H1 (cell line): Measurements from ENCODE around the gene B4GAT1. TPM values are rescaled to one million over a fixed set of nuclear protein-coding genes. Genes with fewer than 3 reads are reported as not detected.

Experiments
- CTCF ChIA-PET: fragments of 300-600 bp; sonication (Branson Sonifier 250); formaldehyde crosslinking; loops from one replicate; lab custom pipeline; 2021; ENCODE audit not compliant: partially characterized antibody; lab: Charles Lee
- POLR2A ChIA-PET: fragments of 300-600 bp; sonication (Branson Sonifier 250); formaldehyde crosslinking; loops from one replicate; lab custom pipeline; 2021; ENCODE audit warnings: inconsistent platforms; ENCODE audit not compliant: partially characterized antibody; lab: Charles Lee
- DNase-seq, 2 experiments: peaks; one replicate each; pipeline versions ENCODE4 v3.0.0 to v3.0.0-alpha.2; 2010 to 2022; ENCODE audit warnings: low spot score in 2 of 2, low read depth in 1 of 2, mixed read lengths in 1 of 2
- FAIRE-seq: peaks from 2 replicates; lab custom pipeline; 2011; peaks lifted over from hg19 to GRCh38; lab: Jason Lieb, UNC
- H2AFZ ChIP-seq: 2 replicates; pipeline ENCODE4 v1.8.1; 2012; ENCODE audit warnings: low read length, inconsistent platforms
- H2AK5ac ChIP-seq: 2 replicates; pipeline ENCODE4 v1.6.1; 2013; ENCODE audit warnings: low read depth, low read length
- H2BK120ac ChIP-seq: replicated peaks from 2 replicates; pipeline ENCODE3; 2013; ENCODE audit warnings: low read depth, low read length, inconsistent platforms
- H2BK12ac ChIP-seq: 2 replicates; pipeline ENCODE4 v1.6.1; 2013; ENCODE audit warnings: low read depth, low read length
- H2BK15ac ChIP-seq: 2 replicates; pipeline ENCODE4 v1.6.1; 2013; ENCODE audit warnings: low read length
- H2BK20ac ChIP-seq: 2 replicates; pipeline ENCODE4 v1.6.1; 2013; ENCODE audit warnings: low read length
- H2BK5ac ChIP-seq: 2 replicates; pipeline ENCODE4 v1.6.1; 2013; ENCODE audit warnings: low read depth, low read length
- H3K14ac ChIP-seq: 2 replicates; pipeline ENCODE4 v1.6.1; 2013; ENCODE audit warnings: inconsistent platforms; ENCODE audit not compliant: insufficient read length
- H3K18ac ChIP-seq: 2 replicates; pipeline ENCODE4 v1.6.1; 2013; ENCODE audit warnings: low read length; ENCODE audit errors: extremely low read depth
- H3K23ac ChIP-seq: 2 replicates; pipeline ENCODE4 v1.6.1; 2013; ENCODE audit warnings: inconsistent platforms; ENCODE audit not compliant: insufficient read length
- H3K23me2 ChIP-seq: 2 replicates; pipeline ENCODE4 v1.6.1; 2013; ENCODE audit warnings: low read depth, low read length
- H3K27ac ChIP-seq: 2 replicates; pipeline ENCODE4 v1.6.1; 2011; ENCODE audit warnings: low read depth, low read length, inconsistent platforms
- H3K27me3 ChIP-seq, 4 experiments: replicated peaks in 1 of 4; 1 replicate in 1 of 4; 2 replicates in 3 of 4; pipeline versions ENCODE4 v1.6.1 to v1.8.1; 2011 to 2013; ENCODE audit warnings: low read length in 3 of 4, mild to moderate bottlenecking in 3 of 4, inconsistent platforms in 2 of 4, mixed read lengths in 2 of 4, moderate library complexity in 1 of 4; ENCODE audit not compliant: control insufficient read depth in 3 of 4, insufficient read depth in 3 of 4; ENCODE audit errors: extremely low read depth in 1 of 4
- H3K36me3 ChIP-seq, 4 experiments: 2 replicates each; pipeline versions ENCODE4 v1.6.1 to v1.8.1; 2011 to 2013; ENCODE audit warnings: mild to moderate bottlenecking in 4 of 4, low read length in 3 of 4, moderate library complexity in 2 of 4, control low read depth in 1 of 4, inconsistent platforms in 1 of 4; ENCODE audit not compliant: insufficient read depth in 4 of 4, control insufficient read depth in 2 of 4
- H3K4ac ChIP-seq: replicated peaks from 2 replicates; pipeline ENCODE3; 2013; ENCODE audit warnings: low read length, low read depth, mixed read lengths, inconsistent platforms; ENCODE audit not compliant: insufficient read length
- H3K4me1 ChIP-seq, 4 experiments: replicated peaks in 1 of 4; 1 replicate in 1 of 4; 2 replicates in 3 of 4; pipeline versions ENCODE4 v1.6.1 to v1.8.1; 2011 to 2013; ENCODE audit warnings: low read length in 3 of 4, inconsistent platforms in 2 of 4, mixed read lengths in 1 of 4; ENCODE audit not compliant: insufficient read depth in 4 of 4, control insufficient read depth in 3 of 4
- H3K4me2 ChIP-seq, 2 experiments: 2 replicates each; pipeline versions ENCODE4 v1.6.1 to v1.8.1; 2011 to 2013; ENCODE audit warnings: low read depth in 2 of 2, low read length in 2 of 2, control low read depth in 1 of 2, inconsistent platforms in 1 of 2, mild to moderate bottlenecking in 1 of 2; ENCODE audit not compliant: insufficient read depth in 1 of 2
- H3K4me3 ChIP-seq, 4 experiments: fragments of 200-600, 300-600 bp in 1 of 4; sonication (generic), shearing (Covaris generic), sonication (Bioruptor Twin) in 1 of 4; 2 replicates each; pipeline versions ENCODE4 v1.5.1 to v1.8.1; 2011 to 2016; ENCODE audit warnings: low read length in 4 of 4, low read depth in 3 of 4, control low read depth in 2 of 4, inconsistent platforms in 2 of 4, mild to moderate bottlenecking in 2 of 4, mixed read lengths in 1 of 4, moderate library complexity in 1 of 4; ENCODE audit not compliant: insufficient read depth in 2 of 4; ENCODE audit errors: extremely low read depth in 1 of 4
- H3K56ac ChIP-seq: replicated peaks from 2 replicates; pipeline ENCODE3; 2013; ENCODE audit warnings: low read depth, mild to moderate bottlenecking, mixed read lengths, low read length, inconsistent platforms; ENCODE audit not compliant: insufficient read length
- H3K79me1 ChIP-seq: 2 replicates; pipeline ENCODE4 v1.6.1; 2013; ENCODE audit warnings: low read depth, low read length, control low read depth
- H3K79me2 ChIP-seq, 2 experiments: 2 replicates each; pipeline versions ENCODE4 v1.6.1 to v1.8.1; 2012 to 2013; ENCODE audit warnings: low read length in 2 of 2, mild to moderate bottlenecking in 2 of 2, inconsistent platforms in 1 of 2; ENCODE audit not compliant: insufficient read depth in 2 of 2, control insufficient read depth in 1 of 2
- H3K9ac ChIP-seq, 4 experiments: replicated peaks in 1 of 4; 1 replicate in 1 of 4; 2 replicates in 3 of 4; pipeline versions ENCODE4 v1.6.1 to v1.8.1; 2011 to 2013; ENCODE audit warnings: low read depth in 3 of 4, low read length in 3 of 4, control low read depth in 2 of 4, mild to moderate bottlenecking in 2 of 4, moderate library complexity in 2 of 4, inconsistent platforms in 1 of 4; ENCODE audit errors: extremely low read depth in 1 of 4
- H3K9me3 ChIP-seq, 2 experiments: 2 replicates each; pipeline versions ENCODE4 v1.6.1 to v1.8.1; 2012 to 2013; ENCODE audit warnings: mild to moderate bottlenecking in 2 of 2, moderate library complexity in 2 of 2, control low read depth in 1 of 2, inconsistent platforms in 1 of 2, low read depth in 1 of 2, low read length in 1 of 2, mixed read lengths in 1 of 2; ENCODE audit not compliant: insufficient read depth in 2 of 2
- H4K20me1 ChIP-seq, 2 experiments: replicated peaks in 1 of 2; 2 replicates each; pipeline versions ENCODE3 to v1.8.1; 2011 to 2013; ENCODE audit warnings: inconsistent platforms in 2 of 2, low read length in 2 of 2, mild to moderate bottlenecking in 1 of 2; ENCODE audit not compliant: insufficient read depth in 2 of 2, control insufficient read depth in 1 of 2
- H4K5ac ChIP-seq: 2 replicates; pipeline ENCODE4 v1.6.1; 2013; ENCODE audit warnings: low read length, low read depth, mixed read lengths, inconsistent platforms; ENCODE audit not compliant: insufficient read length
- H4K8ac ChIP-seq: 2 replicates; pipeline ENCODE4 v1.8.0; 2013; ENCODE audit warnings: mild to moderate bottlenecking, moderate library complexity, low read length, inconsistent platforms; ENCODE audit not compliant: insufficient read depth; ENCODE audit errors: extremely low read depth
- H4K91ac ChIP-seq: replicated peaks from 2 replicates; pipeline ENCODE3; 2013; ENCODE audit warnings: low read length, mixed read lengths, inconsistent platforms; ENCODE audit not compliant: insufficient read length
- CREB1 ChIP-seq: IDR thresholded peaks from 2 replicates; pipeline ENCODE4 v1.6.1; 2012; ENCODE audit warnings: inconsistent platforms
- KDM4A ChIP-seq: IDR thresholded peaks from one replicate; pipeline ENCODE4 v1.7.1; 2012; ENCODE audit warnings: low read depth, mild to moderate bottlenecking, moderate library complexity, low read length, inconsistent platforms; ENCODE audit not compliant: severe bottlenecking
- KDM5A ChIP-seq: fragments of 200-600 bp; IDR thresholded peaks from 2 replicates; pipeline ENCODE4 v1.7.1; 2012; ENCODE audit warnings: mild to moderate bottlenecking, low read length, inconsistent platforms, mixed read lengths
- SP1 ChIP-seq: IDR thresholded peaks from 2 replicates; pipeline ENCODE4 v1.6.1; 2011; ENCODE audit warnings: low read depth, low read length
- WGBS, 2 experiments: shearing (Covaris generic) in 1 of 2; methylation state at CpG; one replicate each; pipeline versions ENCODE4 v1.1.6 to v1.1.7; 2013 to 2015; ENCODE audit warnings: low lambda C conversion rate in 2 of 2, mixed read lengths in 2 of 2, inconsistent platforms in 1 of 2, low coverage in 1 of 2, missing lambda C conversion rate in 1 of 2; ENCODE audit not compliant: insufficient replicate concordance in 2 of 2, insufficient coverage in 1 of 2, insufficient read length in 1 of 2; ENCODE audit errors: extremely low coverage in 1 of 2, missing lambda C conversion rate in 1 of 2; 5-methylcytosine and 5-hydroxymethylcytosine counted together
- polyA plus RNA-seq, 7 experiments: library from polyadenylated mRNA; depleted of rRNA in 3 of 7; stranded (reverse) in 5 of 7; unstranded in 2 of 7; fragments of >200 nt in 5 of 7; fragments of 200-250 nt in 2 of 7; gene quantifications; 1 replicate in 5 of 7; 2 replicates in 1 of 7; 4 replicates in 1 of 7; pipeline versions ENCODE4 v1.2.1 to v1.2.3, GENCODE V29; 2011 to 2013; ENCODE audit warnings: missing spikeins in 2 of 7, mixed read lengths in 2 of 7
- total RNA-seq: library from RNA; stranded (reverse); fragmentation: NEBNext Ultra II Directional; extraction: Animal tissue kit (Norgen Biotek cat#: 25700); gene quantifications from 2 replicates; pipeline ENCODE4 v1.2.1, GENCODE V29; 2021
- TF ChIP-seq, protein P1 (sequence below): IDR thresholded peaks from 2 replicates; pipeline ENCODE4 v1.6.1; 2012; ENCODE audit warnings: low read length, inconsistent platforms
- TF ChIP-seq, protein P2 (sequence below), 3 experiments: IDR thresholded peaks; 1 replicate in 2 of 3; 2 replicates in 1 of 3; pipeline versions ENCODE4 v1.5.1 to v1.6.1; 2011; ENCODE audit warnings: low read length in 3 of 3, mild to moderate bottlenecking in 3 of 3, inconsistent platforms in 2 of 3, low read depth in 1 of 3, moderate library complexity in 1 of 3; ENCODE audit not compliant: insufficient read depth in 1 of 3; ENCODE audit errors: control extremely low read depth in 1 of 3
- TF ChIP-seq, protein P3 (sequence below): IDR thresholded peaks from 2 replicates; pipeline ENCODE4 v1.6.1; 2012; ENCODE audit warnings: inconsistent platforms

B4GAT1 gene
- total and polyA plus RNA-seq, 2 of the 8 experiments (the other 6 are each of a cell fraction or from before 2014, with no cell fraction given): 22.2 to 27.8 TPM

DNA sequence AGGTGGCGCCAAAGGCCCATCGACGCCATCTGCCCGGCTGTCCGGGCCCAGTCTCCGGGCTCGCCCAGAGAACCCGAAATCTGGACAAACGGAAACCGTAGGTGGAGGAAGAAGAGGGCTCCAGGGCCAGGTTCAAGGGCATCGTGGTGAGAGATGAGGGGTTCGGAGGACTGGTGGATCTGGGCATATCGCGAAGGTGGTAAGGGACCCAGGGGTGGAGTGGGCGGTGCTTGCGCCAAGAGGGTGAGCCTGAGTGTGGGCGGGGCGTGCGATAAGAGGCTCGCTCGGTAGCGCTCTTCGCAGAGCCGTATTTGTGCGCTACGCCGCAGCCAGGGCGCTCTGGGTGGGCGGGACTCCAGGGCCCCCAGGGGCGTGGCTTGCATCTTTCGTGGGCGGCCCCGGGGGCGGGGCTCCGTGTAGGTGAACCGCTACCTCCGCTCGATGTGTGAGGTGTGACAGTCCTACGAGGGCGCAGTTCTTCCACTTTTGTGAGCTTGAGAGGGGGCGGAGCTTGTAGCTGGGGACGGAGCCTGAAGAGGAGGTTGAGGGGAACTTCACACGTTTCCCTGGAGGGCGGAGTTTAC, 35.4 kb downstream of the B4GAT1 start:
- DNase-seq (peak; percentile 71 to 92), FAIRE-seq (peak; percentile 66)
- H2BK120ac ChIP-seq: no peak overlapping the region
- no peaks in the 10 kb centered on the region for H3K79me1 ChIP-seq
- H2BK20ac ChIP-seq: no peak overlapping the region
- H3K4me2 ChIP-seq: peak overlapping the region; percentile 48 to 77
- H2AK5ac ChIP-seq: no peak overlapping the region
- H3K27me3 ChIP-seq: peaks cover 0 to 3% (median 0%) of the 10 kb centered on the region in 4 experiments; a peak in 2 of 7 replicates
- H3K36me3 ChIP-seq: no peaks in the 10 kb centered on the region
- no peaks in the 10 kb centered on the region for H4K20me1 ChIP-seq
- peak overlapping the region; percentile 90 for H2BK5ac ChIP-seq
- H3K56ac ChIP-seq: no peak overlapping the region
- peaks cover 3 to 17% (median 8%) of the 10 kb centered on the region in 4 experiments for H3K4me1 ChIP-seq
- peak overlapping the region; percentile 100 for H3K18ac ChIP-seq
- H3K14ac ChIP-seq: no peak overlapping the region
- H3K23ac ChIP-seq: no peak overlapping the region
- H3K23me2 ChIP-seq: peaks cover 8% of the 10 kb centered on the region
- peak overlapping the region; percentile 6 for H4K91ac ChIP-seq
- peak overlapping the region; percentile 7 for H3K27ac ChIP-seq
- no peaks in the 10 kb centered on the region for H3K79me2 ChIP-seq
- CTCF ChIA-PET: interaction anchor here (0.6 to 11.7 kb wide), 44 partner anchors 8 to 266 kb away, joined by 3 to 242 read pairs (median 5); partner anchors contain the start of genes B4GAT1, BRMS1, CNIH2 and RAB1B
- POLR2A ChIA-PET: interaction anchor here (0.8 to 4.1 kb wide), 27 partner anchors 9 to 243 kb away, joined by 3 to 25 read pairs (median 6); partner anchors contain the start of genes BRMS1, RIN1, TMEM151A and YIF1A
- no peaks in the 10 kb centered on the region for H3K9me3 ChIP-seq
- peak overlapping the region; percentile 86; the same call in 1 of the 2 replicates for H2AFZ ChIP-seq
- H3K4ac ChIP-seq: no peak overlapping the region
- WGBS, 2 experiments: 1% methylated on average over 43 of the region's 44 CpGs; no CpG with 5 or more reads in 1 of the 2 experiments
- peak overlapping the region; percentile 91 for H2BK12ac ChIP-seq
- peak overlapping the region; percentile 86 for H4K5ac ChIP-seq
- H3K4me3 ChIP-seq: peak overlapping the region; percentile 44 to 79 (median 71)
- no peak overlapping the region for H2BK15ac ChIP-seq
- H3K9ac ChIP-seq: peak overlapping the region in 2 of 4 experiments; percentile 42 to 54; a peak in 3 of 7 replicates
- peak overlapping the region; percentile 36; the same call in 1 of the 2 replicates for H4K8ac ChIP-seq
- TF ChIP-seq KDM4A (peak; percentile 74), KDM5A (0 out of 2 replicates have a peak, but pooled peaks have one; percentile 31), SP1 (no peak), CREB1 (peak; percentile 61)
- TF ChIP-seq, protein P1, sequence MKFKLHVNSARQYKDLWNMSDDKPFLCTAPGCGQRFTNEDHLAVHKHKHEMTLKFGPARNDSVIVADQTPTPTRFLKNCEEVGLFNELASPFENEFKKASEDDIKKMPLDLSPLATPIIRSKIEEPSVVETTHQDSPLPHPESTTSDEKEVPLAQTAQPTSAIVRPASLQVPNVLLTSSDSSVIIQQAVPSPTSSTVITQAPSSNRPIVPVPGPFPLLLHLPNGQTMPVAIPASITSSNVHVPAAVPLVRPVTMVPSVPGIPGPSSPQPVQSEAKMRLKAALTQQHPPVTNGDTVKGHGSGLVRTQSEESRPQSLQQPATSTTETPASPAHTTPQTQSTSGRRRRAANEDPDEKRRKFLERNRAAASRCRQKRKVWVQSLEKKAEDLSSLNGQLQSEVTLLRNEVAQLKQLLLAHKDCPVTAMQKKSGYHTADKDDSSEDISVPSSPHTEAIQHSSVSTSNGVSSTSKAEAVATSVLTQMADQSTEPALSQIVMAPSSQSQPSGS: peak; percentile 69; the same call in 1 of the 2 replicates
- TF ChIP-seq, protein P2, sequence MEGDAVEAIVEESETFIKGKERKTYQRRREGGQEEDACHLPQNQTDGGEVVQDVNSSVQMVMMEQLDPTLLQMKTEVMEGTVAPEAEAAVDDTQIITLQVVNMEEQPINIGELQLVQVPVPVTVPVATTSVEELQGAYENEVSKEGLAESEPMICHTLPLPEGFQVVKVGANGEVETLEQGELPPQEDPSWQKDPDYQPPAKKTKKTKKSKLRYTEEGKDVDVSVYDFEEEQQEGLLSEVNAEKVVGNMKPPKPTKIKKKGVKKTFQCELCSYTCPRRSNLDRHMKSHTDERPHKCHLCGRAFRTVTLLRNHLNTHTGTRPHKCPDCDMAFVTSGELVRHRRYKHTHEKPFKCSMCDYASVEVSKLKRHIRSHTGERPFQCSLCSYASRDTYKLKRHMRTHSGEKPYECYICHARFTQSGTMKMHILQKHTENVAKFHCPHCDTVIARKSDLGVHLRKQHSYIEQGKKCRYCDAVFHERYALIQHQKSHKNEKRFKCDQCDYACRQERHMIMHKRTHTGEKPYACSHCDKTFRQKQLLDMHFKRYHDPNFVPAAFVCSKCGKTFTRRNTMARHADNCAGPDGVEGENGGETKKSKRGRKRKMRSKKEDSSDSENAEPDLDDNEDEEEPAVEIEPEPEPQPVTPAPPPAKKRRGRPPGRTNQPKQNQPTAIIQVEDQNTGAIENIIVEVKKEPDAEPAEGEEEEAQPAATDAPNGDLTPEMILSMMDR (IDR thresholded peaks at IDR 0.05; ENCODE audit: control extremely low read depth in 1 of 3, insufficient read depth in 1 of 3, low read depth in 1 of 3, low read length in 3 of 3): peak in 2 of 3 experiments; percentile 84 to 93; a peak in 3 of 4 replicates
- TF ChIP-seq, protein P3, sequence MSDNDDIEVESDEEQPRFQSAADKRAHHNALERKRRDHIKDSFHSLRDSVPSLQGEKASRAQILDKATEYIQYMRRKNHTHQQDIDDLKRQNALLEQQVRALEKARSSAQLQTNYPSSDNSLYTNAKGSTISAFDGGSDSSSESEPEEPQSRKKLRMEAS: peak; percentile 83
